ENCODE data around the gene BCR. TPM values are rescaled to one million over a fixed set of nuclear protein-coding genes. Genes with fewer than 3 reads are reported as not detected.

The BCR gene
- total RNA-seq, 3 donors from 2014 or later, result 43.6 to 56.0 (median 49.5) TPM

- TF ChIP-seq, protein P1, sequence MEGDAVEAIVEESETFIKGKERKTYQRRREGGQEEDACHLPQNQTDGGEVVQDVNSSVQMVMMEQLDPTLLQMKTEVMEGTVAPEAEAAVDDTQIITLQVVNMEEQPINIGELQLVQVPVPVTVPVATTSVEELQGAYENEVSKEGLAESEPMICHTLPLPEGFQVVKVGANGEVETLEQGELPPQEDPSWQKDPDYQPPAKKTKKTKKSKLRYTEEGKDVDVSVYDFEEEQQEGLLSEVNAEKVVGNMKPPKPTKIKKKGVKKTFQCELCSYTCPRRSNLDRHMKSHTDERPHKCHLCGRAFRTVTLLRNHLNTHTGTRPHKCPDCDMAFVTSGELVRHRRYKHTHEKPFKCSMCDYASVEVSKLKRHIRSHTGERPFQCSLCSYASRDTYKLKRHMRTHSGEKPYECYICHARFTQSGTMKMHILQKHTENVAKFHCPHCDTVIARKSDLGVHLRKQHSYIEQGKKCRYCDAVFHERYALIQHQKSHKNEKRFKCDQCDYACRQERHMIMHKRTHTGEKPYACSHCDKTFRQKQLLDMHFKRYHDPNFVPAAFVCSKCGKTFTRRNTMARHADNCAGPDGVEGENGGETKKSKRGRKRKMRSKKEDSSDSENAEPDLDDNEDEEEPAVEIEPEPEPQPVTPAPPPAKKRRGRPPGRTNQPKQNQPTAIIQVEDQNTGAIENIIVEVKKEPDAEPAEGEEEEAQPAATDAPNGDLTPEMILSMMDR (IDR thresholded peaks at IDR 0.05), result no peak
- peak in 1 of 3 donors; percentile 42 for DNase-seq
- Histone ChIP-seq H3K36me3 (ENCODE audit: low read depth) (no peaks in the 10 kb centered on the region), H3K4me1 (ENCODE audit: low read depth) (peaks cover 47% of the 10 kb centered on the region), H3K4me3 (no peak overlapping the region), H3K9me3 (peaks cover 12% of the 10 kb centered on the region)
- ATAC-seq, result peak; percentile 3
- intact Hi-C loops (cut with DNase I, micrococcal nuclease), result no loop called here
Observed at GRCh38 chr22:23225337-23225723, 45.0 kb downstream of the BCR start.

DNA sequence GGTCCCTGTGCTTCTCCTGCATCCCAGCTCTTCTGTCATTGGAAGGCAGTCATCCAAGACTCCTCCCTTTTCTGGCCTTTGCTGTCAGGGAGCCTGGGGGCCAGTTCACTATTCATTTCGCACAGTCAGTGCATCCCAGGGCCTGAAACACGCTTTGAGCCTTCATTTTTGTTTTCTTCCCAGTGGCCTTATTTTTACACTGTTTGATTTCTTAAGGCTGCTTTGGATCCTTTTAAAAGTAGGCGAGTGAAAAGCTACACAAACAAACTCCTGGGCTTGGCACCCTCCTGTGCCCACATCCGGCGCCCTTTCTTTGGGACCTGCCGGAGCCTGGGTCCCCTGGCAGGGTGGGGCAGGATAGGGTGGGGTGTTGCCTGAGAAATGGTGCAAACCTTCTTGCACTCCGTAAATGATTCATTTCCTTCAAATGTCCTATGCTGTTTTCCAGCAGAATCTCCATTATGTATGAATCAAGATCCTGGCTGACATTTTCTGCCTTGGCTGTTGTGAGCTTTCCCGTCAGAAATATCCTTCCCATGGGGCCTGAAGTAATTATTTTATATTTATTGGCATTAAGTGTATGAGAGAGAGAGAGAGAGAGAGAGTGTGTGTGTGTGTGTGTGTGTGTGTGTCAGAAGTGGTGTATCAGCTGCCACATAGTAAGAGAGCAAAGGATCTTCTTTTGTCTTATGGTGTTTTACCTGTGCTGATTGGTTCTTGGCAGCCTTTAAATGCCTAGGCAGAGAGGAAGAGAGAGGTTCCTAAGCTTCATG, 45.6 kb downstream of the BCR start:
- peaks cover 12% of the 10 kb centered on the region for H3K9me3 ChIP-seq
- peaks cover 42% of the 10 kb centered on the region for H3K4me1 ChIP-seq (ENCODE audit: low read depth)
- H3K4me3 ChIP-seq, result no peak overlapping the region
- intact Hi-C loops (cut with DNase I, micrococcal nuclease), result no loop called here
- peak; percentile 84 for ATAC-seq
- H3K36me3 ChIP-seq (ENCODE audit: low read depth), result no peaks in the 10 kb centered on the region
- TF ChIP-seq, protein P1 (IDR thresholded peaks at IDR 0.05), result no peak
- DNase-seq, result peak; percentile 64 to 86 (median 80)

- no peaks in the 10 kb centered on the region for H3K36me3 ChIP-seq (ENCODE audit: low read depth)
- intact Hi-C loops (cut with DNase I, micrococcal nuclease), result no loop called here
- peaks cover 12% of the 10 kb centered on the region for H3K9me3 ChIP-seq
- TF ChIP-seq, protein P1 (IDR thresholded peaks at IDR 0.05), result no peak
- H3K4me1 ChIP-seq (ENCODE audit: low read depth), result peaks cover 39% of the 10 kb centered on the region
- ATAC-seq (peak; percentile 39), DNase-seq (no peak)
- no peak overlapping the region for H3K4me3 ChIP-seq
Observed at GRCh38 chr22:23226497-23226850, 46.2 kb downstream of the BCR start.

GRCh38 chr22:23227380-23227779, 47.1 kb downstream of the BCR start:
- Histone ChIP-seq H3K4me3 (no peak overlapping the region), H3K9me3 (peaks cover 12% of the 10 kb centered on the region), H3K36me3 (ENCODE audit: low read depth) (no peaks in the 10 kb centered on the region), H3K4me1 (ENCODE audit: low read depth) (peaks cover 39% of the 10 kb centered on the region)
- ATAC-seq (no peak), DNase-seq (no peak)
- TF ChIP-seq, protein P1 (IDR thresholded peaks at IDR 0.05), result no peak
- intact Hi-C loops (cut with DNase I, micrococcal nuclease), result no loop called here

DNA sequence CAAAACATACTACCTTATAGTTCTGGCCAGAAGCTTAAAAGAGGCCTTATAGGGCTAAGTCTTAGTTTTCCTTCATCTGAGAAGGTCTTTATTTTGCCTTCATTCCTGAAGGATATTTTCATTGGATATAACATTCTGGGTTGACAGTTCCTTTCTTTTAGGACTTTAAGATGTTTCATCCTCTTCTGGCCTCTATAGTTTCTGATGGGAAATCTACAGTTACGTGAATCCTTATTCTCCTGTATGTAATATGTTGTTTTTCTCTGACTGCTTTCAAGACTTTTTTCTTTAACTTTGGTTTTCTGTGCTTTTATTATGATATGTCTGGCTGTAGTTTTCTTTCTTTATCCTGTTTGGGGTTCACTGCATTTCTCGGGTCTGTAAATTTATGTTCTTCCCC, 48.2 kb downstream of the BCR start:
- H3K4me1 ChIP-seq (ENCODE audit: low read depth), result peaks cover 37% of the 10 kb centered on the region
- TF ChIP-seq, protein P1 (IDR thresholded peaks at IDR 0.05), result no peak
- peaks cover 12% of the 10 kb centered on the region for H3K9me3 ChIP-seq
- intact Hi-C loops (cut with DNase I, micrococcal nuclease), result no loop called here
- H3K36me3 ChIP-seq (ENCODE audit: low read depth), result no peaks in the 10 kb centered on the region
- no peak for ATAC-seq
- H3K4me3 ChIP-seq, result no peak overlapping the region
- DNase-seq, result no peak

Measured in mucosa of descending colon (tissue), 3 donors.